GM18858 (cell line): ENCODE measurements around the gene OXTR.
A peak's percentile ranks its signal among the peaks of the same experiment; 100 is the strongest.

Source experiments
- ATAC-seq: cut with Tn5 transposase; IDR thresholded peaks from one replicate; pipeline ENCODE4 v1.9.1; 2021; ENCODE audit not compliant: unreplicated experiment

Gene OXTR

DNA sequence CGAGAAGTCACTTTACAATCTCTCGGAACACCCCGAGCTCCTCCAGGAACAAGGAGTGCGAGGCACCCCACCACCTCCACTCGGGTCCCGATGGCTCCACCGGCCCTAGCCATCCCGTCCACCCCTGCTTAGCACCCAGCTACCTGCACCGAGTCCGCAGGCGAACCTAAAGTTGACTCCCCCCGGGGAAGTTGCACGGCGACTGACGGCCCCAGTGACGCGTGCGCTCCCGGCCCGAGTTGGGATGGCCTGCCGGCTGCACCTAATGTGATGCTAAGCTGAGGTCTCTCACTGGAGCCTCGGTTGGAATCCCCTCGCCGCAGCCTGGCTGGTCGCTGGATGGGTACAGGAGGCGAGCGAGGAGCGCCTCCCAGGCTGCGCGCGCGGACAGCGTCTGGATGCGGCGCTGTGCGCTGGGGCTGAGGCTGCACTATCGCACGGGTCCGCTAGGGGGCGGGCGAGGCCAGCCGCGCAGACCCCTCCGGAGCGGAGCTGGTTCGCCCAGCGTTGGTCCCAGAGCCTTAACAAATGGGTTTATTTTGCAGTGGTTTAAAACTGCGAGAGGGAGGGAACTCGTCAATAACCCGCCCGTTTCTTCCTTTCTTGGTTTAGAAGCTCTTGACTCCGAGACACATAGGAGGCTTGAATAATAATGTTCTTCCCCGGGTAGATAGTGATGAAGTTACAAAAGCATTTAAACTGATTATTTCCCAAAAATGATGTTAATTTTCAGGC lies at the start of gene OXTR:
TSS of gene OXTR (minus strand) at position 526 of the 735 bp plus-strand sequence. CDS start 1,426 bp downstream, outside the sequence.
- peak; percentile 81 for ATAC-seq

DNA sequence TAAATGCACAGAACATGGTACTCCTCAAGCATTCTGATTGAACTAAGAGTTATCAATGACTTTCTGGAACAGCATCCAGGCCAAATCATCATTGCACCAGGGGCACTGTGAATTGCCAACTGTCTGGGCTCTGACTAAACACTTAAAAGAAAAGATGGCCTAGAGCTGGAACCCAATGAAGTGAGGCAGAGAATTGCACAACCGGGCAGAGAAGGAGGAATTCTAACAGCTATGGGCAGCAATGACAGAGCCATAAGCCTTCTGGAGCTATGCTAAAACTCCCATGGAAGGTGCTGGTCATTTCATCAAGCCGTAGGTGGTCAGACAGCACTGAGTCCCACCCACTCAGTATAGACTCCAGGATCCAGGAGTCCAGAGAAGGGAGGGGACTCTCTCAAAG lies 48.1 kb upstream of the OXTR start:
- no peak for ATAC-seq

DNA sequence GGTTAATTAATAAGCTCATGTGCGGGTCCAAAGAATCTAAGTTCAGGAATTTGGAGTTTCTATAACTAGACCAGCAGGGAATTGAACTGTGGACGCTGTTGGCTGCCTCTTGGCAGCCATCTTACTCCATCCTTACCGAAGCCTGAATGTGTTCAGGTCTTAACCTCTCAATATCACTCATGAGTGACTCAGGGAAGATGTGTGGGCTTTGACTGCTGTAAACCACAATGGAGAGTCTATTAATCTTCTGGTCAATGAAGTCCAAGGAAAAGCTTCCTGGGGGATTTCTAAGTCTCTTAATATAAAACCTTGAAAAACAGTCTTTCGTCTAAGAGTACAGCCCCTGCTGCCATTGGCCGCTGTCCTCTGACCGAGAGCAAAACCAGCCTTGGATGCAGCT lies 46.7 kb upstream of the OXTR start:
- ATAC-seq, result no peak

DNA sequence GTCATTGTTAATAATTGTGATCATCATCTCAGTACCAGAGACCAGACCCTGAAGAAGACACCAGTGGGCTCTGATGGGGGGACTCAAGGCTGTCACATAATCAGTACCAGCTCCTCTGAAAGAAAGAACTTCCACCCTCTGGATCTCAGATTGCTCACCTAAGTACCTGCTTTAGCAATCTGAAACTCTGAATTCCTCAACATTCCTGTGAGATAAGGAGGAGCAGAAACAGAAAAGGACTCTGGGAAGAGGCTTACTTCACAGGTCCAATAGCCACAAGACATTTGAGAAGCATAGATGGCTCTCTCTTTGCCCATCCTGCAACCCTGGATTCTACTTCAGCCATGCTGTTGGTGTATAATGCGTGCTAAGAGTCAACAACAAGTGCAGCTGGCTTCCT lies 44.0 kb upstream of the OXTR start:
- no peak for ATAC-seq

DNA sequence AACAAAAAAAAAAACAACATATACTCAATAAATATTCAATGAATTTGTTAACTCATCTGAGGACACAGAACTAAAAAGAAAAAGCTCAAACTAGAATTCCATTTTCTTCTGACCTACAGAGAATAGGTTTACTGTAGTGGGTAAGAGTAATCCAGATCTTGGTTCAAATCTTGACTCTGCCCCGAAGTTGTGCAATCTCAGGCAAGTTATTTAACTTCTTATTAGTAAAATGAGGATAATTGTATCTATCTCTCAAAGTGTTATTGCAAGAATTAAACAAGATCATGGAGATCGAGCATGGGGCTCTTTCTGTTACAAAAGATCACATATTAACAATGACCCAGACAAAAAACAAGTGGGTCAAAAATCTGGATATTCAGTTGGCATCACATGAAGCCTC lies 41.1 kb upstream of the OXTR start:
- no peak for ATAC-seq

DNA sequence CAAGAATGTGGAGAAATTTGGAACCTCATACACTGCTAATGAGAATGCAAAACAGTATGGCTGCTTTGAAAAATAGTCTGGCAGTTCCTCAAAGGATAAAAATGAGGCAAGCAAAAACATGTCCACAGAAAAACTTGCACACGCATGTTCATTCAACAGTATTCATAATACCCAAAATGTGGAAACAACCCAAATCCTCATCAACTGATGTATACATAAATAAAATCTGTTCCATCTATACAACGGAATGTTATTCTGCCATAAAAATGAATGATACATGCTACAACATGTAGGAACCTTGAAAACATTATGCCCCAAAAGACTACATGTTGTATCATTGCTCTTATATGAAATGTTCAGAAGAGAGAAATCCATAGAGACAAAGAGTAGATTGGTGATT lies 36.4 kb upstream of the OXTR start:
- no peak for ATAC-seq

DNA sequence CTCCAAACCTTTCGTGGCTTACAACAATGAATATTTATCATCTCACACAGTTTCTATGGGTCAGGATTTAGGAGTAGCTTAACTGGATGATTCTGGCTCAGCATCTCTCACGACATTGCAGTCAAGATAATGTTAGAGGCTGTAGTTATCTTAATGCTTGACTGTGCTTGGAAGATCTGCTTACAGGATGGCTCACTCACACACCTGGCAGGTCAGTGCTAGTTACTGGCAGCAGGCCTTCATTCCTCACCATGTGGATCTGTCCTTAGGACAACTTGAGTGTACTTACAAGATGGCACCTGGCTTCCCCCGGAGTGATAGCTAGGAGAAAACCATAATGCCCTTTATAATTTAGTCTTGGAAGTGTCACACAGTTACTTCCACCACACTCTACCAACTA lies 32.8 kb upstream of the OXTR start:
- no peak for ATAC-seq

DNA sequence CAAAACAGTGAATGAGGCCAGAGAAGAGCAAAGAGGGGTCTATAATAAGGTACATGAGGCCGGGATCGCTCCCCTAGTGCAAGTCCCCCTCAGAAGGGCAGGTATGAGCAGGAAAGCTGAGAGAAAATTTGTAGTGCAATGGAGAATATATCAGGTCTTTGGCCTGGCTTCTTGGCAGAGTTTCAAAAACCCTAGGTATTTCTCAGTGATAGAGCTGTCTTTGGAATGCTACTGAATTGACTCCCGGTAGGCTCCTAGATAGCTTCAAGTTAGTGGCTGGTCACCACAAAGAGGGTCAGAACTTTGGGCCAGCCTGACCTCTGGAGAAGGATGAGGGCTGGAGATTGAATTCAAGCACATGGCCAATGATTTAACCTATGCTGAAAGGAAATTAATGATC lies 30.6 kb upstream of the OXTR start:
- no peak for ATAC-seq

DNA sequence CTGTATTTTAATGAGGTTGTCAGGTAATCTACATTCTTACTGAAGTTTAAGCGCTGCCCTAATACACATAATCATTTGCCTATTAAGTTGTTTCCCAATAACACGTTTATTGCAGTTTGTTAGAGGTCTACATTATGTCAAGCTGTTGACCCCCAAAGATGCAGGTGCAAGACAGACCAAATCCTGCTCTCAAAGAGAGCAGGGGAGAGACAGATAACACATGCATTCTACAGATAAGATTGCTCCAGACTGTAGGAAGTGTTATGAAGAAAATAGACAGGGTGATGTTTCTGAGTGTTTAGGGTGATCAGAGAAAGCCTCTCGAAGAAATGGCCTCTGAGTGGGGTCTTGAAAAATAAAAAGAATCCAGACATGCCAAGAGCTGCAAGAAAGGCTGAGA lies 24.8 kb upstream of the OXTR start:
- ATAC-seq, result no peak

DNA sequence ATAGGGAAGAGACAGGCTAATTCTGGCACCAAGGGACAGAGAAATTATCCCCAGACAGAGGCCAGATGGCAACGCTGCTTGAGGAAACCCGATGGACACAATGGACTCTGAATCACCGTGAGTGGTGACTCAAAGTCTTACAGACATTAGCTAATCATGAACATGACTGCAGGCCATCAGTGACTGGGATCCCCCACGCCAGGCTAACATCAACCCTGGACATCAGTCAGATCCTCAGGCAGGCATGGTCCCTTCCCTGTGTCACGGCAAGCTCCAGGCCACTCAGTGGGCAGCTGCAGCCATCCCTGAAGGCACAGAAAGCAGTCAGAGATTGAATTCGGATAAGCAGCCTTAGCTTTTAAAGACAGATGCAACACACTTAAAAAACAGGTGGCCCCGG lies 23.8 kb upstream of the OXTR start:
- no peak for ATAC-seq

DNA sequence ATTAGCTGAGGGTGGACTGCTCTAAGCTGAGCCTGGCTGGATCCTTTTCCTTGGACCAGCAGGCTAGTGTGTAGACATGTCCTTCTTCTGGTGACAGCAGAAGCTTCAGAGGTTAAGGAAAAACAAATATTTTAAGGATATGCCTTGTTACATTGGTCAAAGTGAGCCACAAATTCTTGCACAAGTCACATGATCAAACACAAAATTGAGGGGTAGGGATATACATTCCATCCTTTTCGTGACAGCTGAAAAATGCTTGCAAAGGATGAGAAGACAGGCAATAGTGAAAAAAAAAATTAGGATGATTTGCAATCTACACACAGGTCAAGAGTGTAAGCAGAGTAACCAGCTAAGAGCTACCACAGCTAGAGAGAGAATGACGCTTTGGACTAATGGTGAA lies 21.1 kb upstream of the OXTR start:
- no peak for ATAC-seq

DNA sequence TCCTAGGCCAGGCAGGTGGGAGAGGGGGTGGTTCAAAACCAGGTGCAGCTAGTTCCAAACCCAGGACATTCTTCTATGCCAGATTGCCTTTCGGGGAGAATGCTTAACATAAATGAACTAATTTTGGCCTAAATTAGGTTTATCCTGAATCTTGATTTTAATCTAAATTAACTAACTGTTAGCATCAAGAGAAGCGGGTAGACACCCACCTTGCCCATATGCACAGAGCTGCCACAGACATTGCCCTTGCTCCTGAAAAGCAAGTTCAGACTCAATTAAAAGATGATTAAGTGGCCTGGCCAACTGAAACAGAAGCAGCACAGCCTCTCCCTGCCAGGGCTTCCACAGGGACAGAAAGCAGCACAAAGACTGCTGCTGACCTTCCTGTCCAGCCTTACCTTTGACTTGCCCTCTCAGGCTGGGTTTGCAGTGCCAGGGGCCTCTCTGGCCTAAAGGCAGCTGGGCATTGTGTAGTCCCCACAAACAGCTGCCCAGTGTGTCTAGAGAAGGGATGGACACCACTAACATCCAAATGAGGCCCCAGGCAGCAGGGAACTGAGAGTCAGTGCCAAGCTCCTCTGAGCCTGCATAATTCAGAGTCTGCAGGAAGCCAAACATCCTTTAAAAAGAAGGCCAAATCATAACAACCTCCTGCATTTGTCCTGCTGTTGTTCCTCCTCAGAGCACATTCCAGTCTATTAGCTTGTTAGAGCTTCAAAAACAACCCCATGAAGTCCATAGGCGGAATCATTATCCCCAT lies 15.4 kb upstream of the OXTR start:
- ATAC-seq, result no peak

DNA sequence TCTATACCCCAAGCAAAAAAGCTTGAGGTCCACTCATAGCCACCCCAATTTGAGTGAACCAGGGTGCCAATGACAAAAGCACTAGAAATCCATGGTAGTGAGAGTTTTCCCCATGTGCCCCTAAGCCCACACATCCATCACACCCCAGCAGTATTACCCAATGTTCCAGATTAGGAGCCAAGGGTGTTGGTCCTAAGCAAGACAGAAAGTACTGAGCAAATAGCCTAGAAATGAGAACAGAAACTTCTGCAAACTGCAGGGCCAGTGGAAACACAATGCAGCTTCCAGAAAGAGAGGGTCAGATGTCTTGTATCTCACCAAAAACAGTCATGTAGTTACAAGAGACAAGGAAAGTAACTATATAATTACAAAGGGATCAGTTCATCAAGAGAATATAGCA lies 10.9 kb upstream of the OXTR start:
- ATAC-seq, result no peak

DNA sequence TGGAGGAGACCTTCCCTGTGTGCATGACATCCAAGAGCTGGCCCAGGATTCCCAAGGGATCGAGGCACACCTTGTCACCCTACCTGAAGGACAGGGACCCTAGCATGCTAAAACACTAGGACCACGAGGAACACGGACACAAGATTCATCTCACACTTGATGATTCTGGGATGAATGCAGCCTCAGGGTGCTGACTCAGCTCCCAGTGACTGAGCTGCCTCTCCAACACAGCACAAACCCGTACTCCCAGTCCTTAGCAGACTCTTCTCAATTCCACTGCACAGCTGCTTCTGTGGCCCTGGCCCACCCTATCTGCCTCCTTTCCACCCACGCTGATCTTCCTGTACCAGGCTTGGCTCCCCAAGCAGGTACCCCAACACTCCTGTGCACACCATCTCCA lies 9.1 kb upstream of the OXTR start:
- ATAC-seq, result no peak

DNA sequence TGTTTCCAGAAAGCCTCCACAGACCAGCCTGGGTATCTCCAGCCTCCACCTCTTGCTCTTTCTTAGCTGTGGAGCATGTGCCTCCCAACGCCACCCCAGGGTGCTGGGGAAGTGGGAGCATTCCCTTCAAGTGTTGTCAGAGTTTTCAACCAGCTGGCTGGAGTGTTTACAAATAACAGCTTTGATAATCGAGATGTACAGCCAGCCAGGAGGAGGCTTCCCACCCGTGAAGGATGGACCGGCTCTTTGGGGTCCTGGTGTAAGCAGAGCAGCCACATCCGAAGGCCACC lies 8.5 kb upstream of the OXTR start:
- no peak for ATAC-seq

DNA sequence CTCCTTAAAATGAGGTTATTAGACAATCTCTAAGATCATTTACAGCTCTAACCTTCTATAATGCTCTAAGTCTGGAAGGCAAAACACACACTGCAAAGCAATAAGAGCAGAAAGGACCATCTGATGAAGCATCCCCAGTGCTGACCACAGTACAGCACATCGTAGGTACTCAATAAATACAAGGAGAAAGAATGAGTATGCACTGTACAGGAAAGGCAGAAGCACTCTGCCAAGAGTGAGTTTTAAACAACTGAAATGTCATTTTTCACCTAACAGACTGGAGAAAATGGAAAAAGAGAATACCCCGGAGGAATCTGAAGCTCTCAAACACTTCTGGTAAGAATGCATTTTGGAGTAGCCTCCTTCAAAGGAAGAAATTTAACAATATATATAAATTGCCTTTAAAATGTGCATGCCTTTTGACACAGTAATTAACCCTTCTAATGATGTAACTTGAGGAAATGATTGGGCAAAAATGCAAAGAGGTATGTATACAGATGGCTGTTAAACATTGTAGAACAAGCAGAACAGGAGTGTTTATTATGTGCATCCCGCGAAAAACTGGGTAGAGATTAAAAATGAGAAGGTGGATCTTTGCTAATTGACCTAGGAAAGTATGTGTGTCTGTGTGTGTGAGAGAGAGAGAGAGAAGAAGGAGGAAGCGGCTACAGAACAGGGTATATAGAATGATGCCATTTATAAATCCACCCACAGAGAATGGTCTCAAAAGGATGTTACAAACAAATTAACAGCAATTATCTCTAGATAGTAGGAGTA lies 8.0 kb upstream of the OXTR start:
- peak; percentile 66 for ATAC-seq

DNA sequence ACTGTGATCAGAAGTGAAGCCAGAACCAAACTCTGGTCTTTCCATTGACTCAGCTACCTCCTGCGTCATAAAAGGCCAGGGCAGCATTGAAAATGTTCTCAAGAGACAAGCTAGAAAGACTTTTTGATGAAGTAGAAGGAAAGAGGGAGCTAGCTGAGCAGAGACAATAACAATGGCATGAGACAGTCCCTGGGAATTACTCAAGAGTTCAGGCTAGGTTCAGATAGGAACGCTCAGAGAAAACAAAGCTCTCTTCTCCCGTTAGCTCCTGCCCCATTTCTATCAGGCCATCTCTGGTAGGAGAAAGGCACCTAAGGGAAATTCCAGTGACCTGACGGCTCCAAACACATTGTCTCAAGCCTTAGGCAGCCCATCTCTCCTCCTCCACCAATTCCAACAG lies 7.0 kb upstream of the OXTR start:
- no peak for ATAC-seq

DNA sequence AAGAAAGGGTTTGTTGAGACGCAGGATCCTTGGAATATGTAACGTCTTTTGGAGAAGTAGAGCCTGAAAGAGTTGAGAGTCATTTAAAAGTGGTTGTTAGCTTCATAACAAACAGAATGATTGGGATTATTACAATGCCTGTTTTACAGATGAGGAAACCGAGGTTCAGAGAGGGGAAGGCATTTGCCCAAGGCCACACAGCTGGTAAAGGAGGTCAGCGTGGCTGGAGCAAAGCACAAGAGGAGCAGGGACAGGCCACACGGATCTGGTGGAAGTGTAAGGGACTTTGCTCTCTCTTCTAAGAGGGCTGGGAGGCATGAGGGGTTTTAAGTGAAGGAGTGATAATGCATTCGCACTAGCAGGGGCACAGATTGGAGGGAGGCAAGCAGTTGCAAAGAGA lies 6.2 kb upstream of the OXTR start:
- ATAC-seq, result no peak

DNA sequence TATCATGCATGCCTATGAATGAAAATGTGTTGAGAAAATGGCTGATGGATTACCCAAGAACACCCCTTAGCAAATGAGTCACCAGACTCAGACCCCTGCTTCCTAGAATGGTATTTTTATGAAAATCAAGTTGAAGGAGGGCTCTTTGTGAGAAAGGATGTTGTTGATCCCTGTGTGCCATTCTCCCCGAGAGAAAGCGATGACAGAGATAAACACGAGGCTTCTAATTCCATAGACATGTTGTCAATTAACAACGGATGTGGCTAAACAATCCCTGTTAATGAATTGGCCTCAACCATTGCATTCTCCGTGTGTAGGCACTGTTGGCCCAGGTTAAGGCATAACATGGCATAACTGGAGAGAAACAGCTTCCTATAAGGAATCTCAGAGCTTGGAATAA lies 5.8 kb upstream of the OXTR start:
- no peak for ATAC-seq

DNA sequence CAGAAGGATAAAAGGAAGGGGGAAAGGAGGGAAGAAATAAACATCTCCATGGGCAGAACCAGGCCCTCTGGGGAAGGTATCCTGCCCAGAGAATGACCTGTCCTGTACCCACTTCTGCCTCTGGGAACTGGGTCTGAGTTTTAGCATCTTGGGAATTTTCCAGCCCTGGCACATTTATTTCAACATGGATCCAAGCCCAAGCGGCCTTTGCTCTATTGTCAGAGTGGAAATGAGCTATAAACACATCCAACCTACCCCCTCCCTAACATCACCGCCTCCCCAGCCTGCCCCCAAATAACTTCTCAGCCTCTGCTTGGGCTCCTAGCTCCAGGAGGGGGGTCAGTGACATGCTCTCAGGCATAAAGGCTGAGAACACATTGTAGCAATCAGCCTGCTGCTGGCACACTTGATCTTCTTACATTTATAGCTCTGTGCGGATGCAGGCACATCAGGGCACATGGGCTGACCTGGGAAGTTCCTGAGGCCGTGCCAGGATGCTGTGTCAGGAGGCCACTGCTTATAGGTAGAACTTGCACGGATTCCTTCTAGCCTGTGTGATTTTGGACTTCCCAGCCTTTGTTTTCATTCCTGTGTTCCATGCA lies 4.6 kb upstream of the OXTR start:
- no peak for ATAC-seq

DNA sequence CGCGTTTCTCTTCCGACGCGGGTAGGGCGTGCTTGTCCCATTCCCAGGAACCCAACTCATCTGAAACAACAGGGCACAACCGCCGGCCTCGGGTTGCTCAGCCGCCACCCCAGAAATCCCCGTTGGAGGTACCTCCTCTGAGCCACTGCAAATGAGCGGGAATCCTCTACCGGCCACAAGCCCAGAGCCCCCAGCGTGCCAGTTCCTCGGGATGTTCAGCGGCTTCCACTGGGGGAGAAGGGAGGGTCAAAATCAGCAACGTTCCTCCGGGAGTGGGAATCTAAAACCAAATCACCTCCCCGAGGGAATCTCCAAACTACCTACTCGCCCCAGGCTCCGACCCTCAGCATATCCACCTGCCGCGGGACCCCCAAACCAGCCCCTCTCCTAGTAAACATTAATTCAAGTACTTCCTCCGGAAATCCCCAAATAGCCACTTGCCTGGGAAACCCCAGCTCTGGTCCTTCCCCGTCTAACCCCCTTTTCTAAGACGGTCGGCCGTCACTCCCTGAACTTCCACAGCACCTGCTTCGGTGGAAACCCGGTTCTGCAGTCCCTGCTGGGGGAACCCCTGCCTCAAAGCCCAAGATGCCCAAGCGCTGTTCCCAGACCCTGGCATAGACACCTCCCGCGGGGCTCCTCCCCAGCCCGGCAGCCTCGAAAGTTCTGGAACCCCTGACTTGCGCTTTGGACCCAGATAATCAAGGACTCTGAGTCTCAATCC lies 887 bp downstream of the OXTR start:
- ATAC-seq, result no peak
